GM12801 (cell line): ENCODE results near the gene ADGRL3.

Source experiments
- CTCF ChIP-seq: IDR thresholded peaks from one replicate; pipeline ENCODE4 v1.5.1; 2011; ENCODE audit warnings: control low read depth; ENCODE audit not compliant: insufficient read length; ENCODE audit errors: extremely low read depth

Gene ADGRL3

GRCh38 chr4:61614231-61614630 is 414.1 kb downstream of the ADGRL3 start:
- no peak for TF ChIP-seq CTCF

GRCh38 chr4:61619528-61619927 is 419.4 kb downstream of the ADGRL3 start:
- TF ChIP-seq CTCF, result no peak

GRCh38 chr4:61628282-61628681 is 428.2 kb downstream of the ADGRL3 start:
- TF ChIP-seq CTCF, result no peak

GRCh38 chr4:61628727-61629126 is 428.6 kb downstream of the ADGRL3 start:
- TF ChIP-seq CTCF, result no peak

GRCh38 chr4:61630548-61630947 is 430.4 kb downstream of the ADGRL3 start:
- TF ChIP-seq CTCF, result no peak

- TF ChIP-seq CTCF, result no peak
Observed at GRCh38 chr4:61638591-61638990, 438.5 kb downstream of the ADGRL3 start.

GRCh38 chr4:61648264-61648663 is 448.1 kb downstream of the ADGRL3 start:
- TF ChIP-seq CTCF, result no peak

GRCh38 chr4:61657016-61657415 is 456.9 kb downstream of the ADGRL3 start:
- no peak for TF ChIP-seq CTCF
